ENCODE measurements around the gene ZNF200. TPM values are rescaled to one million over a fixed set of nuclear protein-coding genes. Genes with fewer than 3 reads are reported as not detected.

The ZNF200 gene
- total and polyA plus RNA-seq, 4 donors, result 1.8 to 5.3 (median 3.4) TPM

GRCh38 chr16:3223913-3224515 lies 10.9 kb downstream of the ZNF200 start:
- H3K4me1 ChIP-seq (ENCODE audit: control insufficient read depth in 4 of 4, insufficient read depth in 4 of 4, low read length in 3 of 4), result no peaks in the 10 kb centered on the region
- H3K9ac ChIP-seq (ENCODE audit: low read depth in 1 of 2, low read length in 2 of 2), result no peak overlapping the region
- H3K36me3 ChIP-seq (ENCODE audit: control insufficient read depth in 4 of 4, insufficient read depth in 3 of 4, low read depth in 1 of 4, low read length in 3 of 4), result peaks cover 8 to 54% (median 42%) of the 10 kb centered on the region in 4 donors
- DNase-seq (ENCODE audit: low spot score), result no peak
- H3K27ac ChIP-seq (ENCODE audit: low read depth in 1 of 2, low read length in 2 of 2), result no peak overlapping the region
- TF ChIP-seq YY1 (IDR thresholded peaks at IDR 0.05), result no peak
- TF ChIP-seq, protein P1, sequence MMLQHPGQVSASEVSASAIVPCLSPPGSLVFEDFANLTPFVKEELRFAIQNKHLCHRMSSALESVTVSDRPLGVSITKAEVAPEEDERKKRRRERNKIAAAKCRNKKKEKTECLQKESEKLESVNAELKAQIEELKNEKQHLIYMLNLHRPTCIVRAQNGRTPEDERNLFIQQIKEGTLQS (IDR thresholded peaks at IDR 0.05), result no peak
- TF ChIP-seq TAF1 (conservative IDR thresholded peaks at IDR 0.05), result no peak
- no peak for TF ChIP-seq NR2F2 (IDR thresholded peaks at IDR 0.05)
- TF ChIP-seq, protein P2, sequence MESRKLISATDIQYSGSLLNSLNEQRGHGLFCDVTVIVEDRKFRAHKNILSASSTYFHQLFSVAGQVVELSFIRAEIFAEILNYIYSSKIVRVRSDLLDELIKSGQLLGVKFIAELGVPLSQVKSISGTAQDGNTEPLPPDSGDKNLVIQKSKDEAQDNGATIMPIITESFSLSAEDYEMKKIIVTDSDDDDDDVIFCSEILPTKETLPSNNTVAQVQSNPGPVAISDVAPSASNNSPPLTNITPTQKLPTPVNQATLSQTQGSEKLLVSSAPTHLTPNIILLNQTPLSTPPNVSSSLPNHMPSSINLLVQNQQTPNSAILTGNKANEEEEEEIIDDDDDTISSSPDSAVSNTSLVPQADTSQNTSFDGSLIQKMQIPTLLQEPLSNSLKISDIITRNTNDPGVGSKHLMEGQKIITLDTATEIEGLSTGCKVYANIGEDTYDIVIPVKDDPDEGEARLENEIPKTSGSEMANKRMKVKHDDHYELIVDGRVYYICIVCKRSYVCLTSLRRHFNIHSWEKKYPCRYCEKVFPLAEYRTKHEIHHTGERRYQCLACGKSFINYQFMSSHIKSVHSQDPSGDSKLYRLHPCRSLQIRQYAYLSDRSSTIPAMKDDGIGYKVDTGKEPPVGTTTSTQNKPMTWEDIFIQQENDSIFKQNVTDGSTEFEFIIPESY (IDR thresholded peaks at IDR 0.05), result no peak
- 99% methylated on average over 10 of the region's 10 CpGs for WGBS
- H3K27me3 ChIP-seq (ENCODE audit: control insufficient read depth in 4 of 4, insufficient read depth in 4 of 4, low read length in 3 of 4), result no peaks in the 10 kb centered on the region
- H3K9me3 ChIP-seq (ENCODE audit: control insufficient read depth in 4 of 4, low read length in 3 of 4), result peaks cover 31 to 79% (median 49%) of the 10 kb centered on the region in 4 donors
- peak overlapping the region in 2 of 3 donors; percentile 49 to 57 for H3K4me3 ChIP-seq (ENCODE audit: low read depth in 1 of 3, low read length in 3 of 3)

DNA sequence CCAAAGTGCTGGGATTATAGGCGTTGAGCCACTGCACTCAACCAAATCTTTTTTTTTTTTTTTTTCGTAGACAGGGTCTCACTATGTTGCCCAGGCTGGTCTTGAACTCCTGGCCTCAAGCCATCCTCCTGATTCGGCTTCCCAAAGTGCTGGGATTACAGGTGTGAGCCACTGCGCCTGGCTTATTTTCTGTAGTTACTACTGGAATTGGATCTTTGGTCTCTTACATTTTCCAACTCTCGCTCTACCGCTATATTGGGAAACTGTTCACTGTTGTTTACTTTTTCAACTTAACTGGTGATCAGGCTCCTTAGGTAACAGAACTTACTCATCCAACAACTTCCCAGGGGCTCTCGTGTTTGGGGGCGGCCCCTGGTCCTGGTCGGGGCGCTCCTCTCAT lies 14.1 kb downstream of the ZNF200 start:
- peaks cover 2 to 30% (median 23%) of the 10 kb centered on the region in 4 donors for H3K36me3 ChIP-seq (ENCODE audit: control insufficient read depth in 4 of 4, insufficient read depth in 3 of 4, low read depth in 1 of 4, low read length in 3 of 4)
- no peaks in the 10 kb centered on the region for H3K4me1 ChIP-seq (ENCODE audit: control insufficient read depth in 4 of 4, insufficient read depth in 4 of 4, low read length in 3 of 4)
- DNase-seq (ENCODE audit: low spot score), result no peak
- no peak overlapping the region for H3K27ac ChIP-seq (ENCODE audit: low read depth in 1 of 2, low read length in 2 of 2)
- 90% methylated on average over 10 of the region's 10 CpGs for WGBS
- peak overlapping the region in 1 of 3 donors; percentile 14 for H3K4me3 ChIP-seq (ENCODE audit: low read depth in 1 of 3, low read length in 3 of 3)
- H3K27me3 ChIP-seq (ENCODE audit: control insufficient read depth in 4 of 4, insufficient read depth in 4 of 4, low read length in 3 of 4), result no peaks in the 10 kb centered on the region
- no peak overlapping the region for H3K9ac ChIP-seq (ENCODE audit: low read depth in 1 of 2, low read length in 2 of 2)
- peaks cover 24 to 59% (median 45%) of the 10 kb centered on the region in 4 donors for H3K9me3 ChIP-seq (ENCODE audit: control insufficient read depth in 4 of 4, low read length in 3 of 4)
- TF ChIP-seq, protein P1 (IDR thresholded peaks at IDR 0.05), result no peak
- TF ChIP-seq NR2F2 (IDR thresholded peaks at IDR 0.05) (no peak), RAD21 (IDR thresholded peaks at IDR 0.05) (no peak), FOXA1 (IDR thresholded peaks at IDR 0.05) (no peak)

DNA sequence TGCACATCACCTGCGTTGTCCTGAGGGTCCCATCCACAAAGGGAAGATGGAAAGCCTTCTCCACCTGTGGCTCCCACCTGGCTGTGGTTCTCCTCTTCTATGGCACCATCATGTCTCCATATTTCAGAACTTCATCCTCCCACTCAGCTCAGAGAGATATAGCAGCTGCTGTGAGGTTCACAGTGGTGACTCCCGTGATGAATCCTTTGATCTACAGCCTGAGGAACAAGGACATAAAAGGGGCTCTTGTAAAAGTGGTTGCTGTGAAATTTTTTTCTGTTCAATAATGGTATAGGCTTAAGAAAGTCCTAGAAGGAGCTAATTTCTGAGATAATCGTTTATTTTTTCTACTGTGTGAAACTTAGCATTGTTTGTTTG lies 18.7 kb downstream of the ZNF200 start:
- Histone ChIP-seq H3K4me1 (ENCODE audit: control insufficient read depth in 4 of 4, insufficient read depth in 4 of 4, low read length in 3 of 4) (no peaks in the 10 kb centered on the region), H3K27ac (ENCODE audit: low read depth in 1 of 2, low read length in 2 of 2) (peak overlapping the region in 1 of 2 donors; percentile 54), H3K9me3 (ENCODE audit: control insufficient read depth in 4 of 4, low read length in 3 of 4) (peaks cover 6 to 22% (median 17%) of the 10 kb centered on the region in 4 donors), H3K9ac (ENCODE audit: low read depth in 1 of 2, low read length in 2 of 2) (no peak overlapping the region), H3K36me3 (ENCODE audit: control insufficient read depth in 4 of 4, insufficient read depth in 3 of 4, low read depth in 1 of 4, low read length in 3 of 4) (no peaks in the 10 kb centered on the region), H3K27me3 (ENCODE audit: control insufficient read depth in 4 of 4, insufficient read depth in 4 of 4, low read length in 3 of 4) (no peaks in the 10 kb centered on the region), H3K4me3 (ENCODE audit: low read depth in 1 of 3, low read length in 3 of 3) (no peak overlapping the region)
- no peak for DNase-seq (ENCODE audit: low spot score)
- WGBS, result 52% methylated on average over 3 of the region's 3 CpGs
- TF ChIP-seq, protein P3, sequence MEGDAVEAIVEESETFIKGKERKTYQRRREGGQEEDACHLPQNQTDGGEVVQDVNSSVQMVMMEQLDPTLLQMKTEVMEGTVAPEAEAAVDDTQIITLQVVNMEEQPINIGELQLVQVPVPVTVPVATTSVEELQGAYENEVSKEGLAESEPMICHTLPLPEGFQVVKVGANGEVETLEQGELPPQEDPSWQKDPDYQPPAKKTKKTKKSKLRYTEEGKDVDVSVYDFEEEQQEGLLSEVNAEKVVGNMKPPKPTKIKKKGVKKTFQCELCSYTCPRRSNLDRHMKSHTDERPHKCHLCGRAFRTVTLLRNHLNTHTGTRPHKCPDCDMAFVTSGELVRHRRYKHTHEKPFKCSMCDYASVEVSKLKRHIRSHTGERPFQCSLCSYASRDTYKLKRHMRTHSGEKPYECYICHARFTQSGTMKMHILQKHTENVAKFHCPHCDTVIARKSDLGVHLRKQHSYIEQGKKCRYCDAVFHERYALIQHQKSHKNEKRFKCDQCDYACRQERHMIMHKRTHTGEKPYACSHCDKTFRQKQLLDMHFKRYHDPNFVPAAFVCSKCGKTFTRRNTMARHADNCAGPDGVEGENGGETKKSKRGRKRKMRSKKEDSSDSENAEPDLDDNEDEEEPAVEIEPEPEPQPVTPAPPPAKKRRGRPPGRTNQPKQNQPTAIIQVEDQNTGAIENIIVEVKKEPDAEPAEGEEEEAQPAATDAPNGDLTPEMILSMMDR (IDR thresholded peaks at IDR 0.05; ENCODE audit: low read depth, low read length, missing input control), result no peak
- TF ChIP-seq, protein P2 (IDR thresholded peaks at IDR 0.05), result no peak
